ENCODE results near the gene FAH. TPM values are rescaled to one million over a fixed set of nuclear protein-coding genes. Genes with fewer than 3 reads are reported as not detected.

Gene FAH
- total and polyA plus RNA-seq, 9 of the 15 experiments (the other 6 are each of a cell fraction or from before 2014, with no cell fraction given) = 66.8 to 310 (median 103) TPM

DNA sequence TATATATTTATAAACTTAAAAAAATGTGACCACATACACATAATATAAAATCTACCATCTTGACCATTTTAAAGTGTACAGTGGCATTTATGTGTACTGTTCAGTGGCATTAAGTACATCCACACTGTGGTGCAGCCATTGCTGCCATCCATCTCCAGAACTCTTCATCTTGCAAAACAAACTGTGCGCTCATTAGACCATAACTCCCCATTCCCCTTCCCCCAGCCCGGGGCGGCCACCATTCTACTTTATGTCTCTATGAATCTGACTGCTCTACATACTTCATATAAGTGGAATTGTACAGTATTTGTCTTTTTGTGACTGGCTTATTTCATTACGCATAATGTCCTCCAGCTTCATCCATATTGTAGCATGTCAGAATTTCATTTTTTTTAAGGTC is 51.4 kb downstream of the FAH start:
- FAIRE-seq (no peak), DNase-seq (ENCODE audit: extremely low read depth in 1 of 4, low spot score in 3 of 4) (no peak), ATAC-seq (no peak)
- Histone ChIP-seq H2AFZ (ENCODE audit: low read depth, low read length) (no peak overlapping the region), H3K27ac (ENCODE audit: extremely low read depth, low read depth, low read length) (no peak overlapping the region), H3K9ac (ENCODE audit: insufficient read depth in 1 of 2, low read depth in 2 of 2, low read length in 2 of 2) (no peak overlapping the region), H3K36me3 (ENCODE audit: control insufficient read depth, insufficient read depth, low read length) (no peaks in the 10 kb centered on the region), H4K20me1 (replicated peaks; ENCODE audit: control insufficient read depth, insufficient read depth, low read length) (0 out of 2 replicates have a peak, but pooled peaks cover 11% of the 10 kb centered on the region), H3K4me1 (replicated peaks in 1 of 2; ENCODE audit: control insufficient read depth in 2 of 2, insufficient read depth in 2 of 2, low read length in 2 of 2) (peaks cover 0 to 6% of the 10 kb centered on the region in 2 experiments; a peak in 1 of 5 replicates), H3K9me3 (replicated peaks; ENCODE audit: control insufficient read depth, insufficient read depth, low read depth, low read length) (no peaks in the 10 kb centered on the region), H3K27me3 (ENCODE audit: control insufficient read depth in 2 of 2, insufficient read depth in 2 of 2, low read length in 2 of 2) (peaks cover 42% of the 10 kb centered on the region in 2 experiments), H3K4me2 (ENCODE audit: insufficient read depth, low read length) (no peak overlapping the region), H3K9me1 (ENCODE audit: control insufficient read depth, insufficient read depth, low read length) (no peaks in the 10 kb centered on the region), H3K4me3 (no peak overlapping the region), H3K79me2 (ENCODE audit: control insufficient read depth, insufficient read depth, low read length) (no peaks in the 10 kb centered on the region)
- ChIA-PET POLR2A (no interaction called here), CTCF (ENCODE audit: low intra/inter-chr PET ratio) (no interaction called here)
- TF ChIP-seq, protein P1, sequence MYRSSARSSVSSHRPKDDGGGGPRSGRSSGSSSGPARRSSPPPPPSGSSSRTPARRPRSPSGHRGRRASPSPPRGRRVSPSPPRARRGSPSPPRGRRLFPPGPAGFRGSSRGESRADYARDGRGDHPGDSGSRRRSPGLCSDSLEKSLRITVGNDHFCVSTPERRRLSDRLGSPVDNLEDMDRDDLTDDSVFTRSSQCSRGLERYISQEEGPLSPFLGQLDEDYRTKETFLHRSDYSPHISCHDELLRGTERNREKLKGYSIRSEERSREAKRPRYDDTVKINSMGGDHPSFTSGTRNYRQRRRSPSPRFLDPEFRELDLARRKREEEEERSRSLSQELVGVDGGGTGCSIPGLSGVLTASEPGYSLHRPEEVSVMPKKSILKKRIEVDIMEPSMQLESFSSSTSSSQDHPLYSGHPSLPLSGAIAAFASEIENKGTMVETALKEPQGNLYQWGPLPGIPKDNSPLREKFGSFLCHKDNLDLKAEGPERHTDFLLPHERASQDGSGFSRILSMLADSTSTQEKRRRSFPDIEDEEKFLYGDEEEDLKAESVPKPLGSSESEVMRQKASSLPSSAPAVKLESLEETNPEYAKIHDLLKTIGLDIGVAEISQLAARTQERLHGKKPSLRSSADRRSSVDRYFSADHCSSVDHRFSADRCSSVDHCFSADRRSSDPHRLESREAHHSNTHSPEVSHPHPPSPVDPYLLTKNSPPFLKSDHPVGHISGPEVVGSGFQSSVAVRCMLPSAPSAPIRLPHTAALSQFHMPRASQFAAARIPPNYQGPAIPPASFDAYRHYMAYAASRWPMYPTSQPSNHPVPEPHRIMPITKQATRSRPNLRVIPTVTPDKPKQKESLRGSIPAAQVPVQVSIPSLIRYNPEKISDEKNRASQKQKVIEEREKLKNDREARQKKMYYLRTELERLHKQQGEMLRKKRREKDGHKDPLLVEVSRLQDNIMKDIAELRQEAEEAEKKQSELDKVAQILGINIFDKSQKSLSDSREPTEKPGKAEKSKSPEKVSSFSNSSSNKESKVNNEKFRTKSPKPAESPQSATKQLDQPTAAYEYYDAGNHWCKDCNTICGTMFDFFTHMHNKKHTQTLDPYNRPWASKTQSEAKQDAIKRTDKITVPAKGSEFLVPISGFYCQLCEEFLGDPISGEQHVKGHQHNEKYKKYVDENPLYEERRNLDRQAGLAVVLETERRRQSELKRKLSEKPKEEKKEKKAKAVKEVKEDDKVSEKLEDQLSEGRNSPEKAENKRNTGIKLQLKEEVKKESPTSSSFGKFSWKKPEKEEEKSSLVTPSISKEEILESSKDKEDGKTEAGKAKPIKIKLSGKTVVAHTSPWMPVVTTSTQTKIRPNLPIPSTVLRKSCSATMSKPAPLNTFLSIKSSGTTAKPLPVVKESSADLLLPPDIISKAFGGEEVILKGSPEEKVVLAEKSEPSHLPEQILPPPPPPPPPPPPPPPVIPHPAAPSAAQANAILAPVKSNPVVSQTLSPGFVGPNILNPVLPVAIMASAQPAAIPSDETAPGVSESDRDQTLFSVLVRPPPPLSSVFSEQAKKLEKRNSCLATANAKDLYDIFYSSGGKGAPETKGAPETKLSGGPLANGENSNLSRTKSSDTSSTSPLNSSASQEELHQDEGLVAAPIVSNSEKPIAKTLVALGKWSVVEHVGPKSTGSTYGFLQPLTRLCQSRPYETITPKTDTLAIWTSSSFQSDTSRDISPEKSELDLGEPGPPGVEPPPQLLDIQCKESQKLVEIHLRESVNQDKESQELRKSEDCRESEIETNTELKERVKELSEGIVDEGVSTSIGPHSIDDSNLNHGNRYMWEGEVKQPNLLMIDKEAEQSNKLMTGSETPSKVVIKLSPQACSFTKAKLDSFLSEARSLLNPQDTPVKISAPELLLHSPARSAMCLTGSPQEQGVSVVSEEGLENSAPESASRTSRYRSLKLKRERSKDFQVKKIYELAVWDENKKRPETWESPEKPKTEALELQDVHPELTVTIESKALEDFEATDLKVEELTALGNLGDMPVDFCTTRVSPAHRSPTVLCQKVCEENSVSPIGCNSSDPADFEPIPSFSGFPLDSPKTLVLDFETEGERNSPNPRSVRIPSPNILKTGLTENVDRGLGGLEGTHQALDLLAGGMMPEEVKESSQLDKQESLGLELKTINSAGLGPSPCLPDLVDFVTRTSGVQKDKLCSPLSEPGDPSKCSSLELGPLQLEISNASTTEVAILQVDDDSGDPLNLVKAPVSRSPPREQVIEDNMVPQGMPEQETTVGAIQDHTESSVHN (IDR thresholded peaks at IDR 0.05; ENCODE audit: borderline replicate concordance in 1 of 2, low read depth in 1 of 2) = no peak
- TF ChIP-seq, protein P2, sequence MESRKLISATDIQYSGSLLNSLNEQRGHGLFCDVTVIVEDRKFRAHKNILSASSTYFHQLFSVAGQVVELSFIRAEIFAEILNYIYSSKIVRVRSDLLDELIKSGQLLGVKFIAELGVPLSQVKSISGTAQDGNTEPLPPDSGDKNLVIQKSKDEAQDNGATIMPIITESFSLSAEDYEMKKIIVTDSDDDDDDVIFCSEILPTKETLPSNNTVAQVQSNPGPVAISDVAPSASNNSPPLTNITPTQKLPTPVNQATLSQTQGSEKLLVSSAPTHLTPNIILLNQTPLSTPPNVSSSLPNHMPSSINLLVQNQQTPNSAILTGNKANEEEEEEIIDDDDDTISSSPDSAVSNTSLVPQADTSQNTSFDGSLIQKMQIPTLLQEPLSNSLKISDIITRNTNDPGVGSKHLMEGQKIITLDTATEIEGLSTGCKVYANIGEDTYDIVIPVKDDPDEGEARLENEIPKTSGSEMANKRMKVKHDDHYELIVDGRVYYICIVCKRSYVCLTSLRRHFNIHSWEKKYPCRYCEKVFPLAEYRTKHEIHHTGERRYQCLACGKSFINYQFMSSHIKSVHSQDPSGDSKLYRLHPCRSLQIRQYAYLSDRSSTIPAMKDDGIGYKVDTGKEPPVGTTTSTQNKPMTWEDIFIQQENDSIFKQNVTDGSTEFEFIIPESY (CRISPR knock-in tag; IDR thresholded peaks at IDR 0.05) = no peak
- intact Hi-C loops (cut with micrococcal nuclease) = no loop called here
- in situ Hi-C loops (cut with MboI) = no loop called here
- 6% methylated on average over 4 of the region's 4 CpGs for WGBS (ENCODE audit: insufficient coverage, low coverage, missing lambda C conversion rate)
- BruUV-seq (replicated peaks) = no TSS peak

Measured in K562 (cell line).